HG03196 (cell line): ENCODE data around the gene SLC22A5.
"Not testable (repeated sequence)": the region's sequence is repeated elsewhere in the genome, so short reads cannot be mapped to it uniquely, and the experiment has no call there.

Experiments
- ATAC-seq: cut with Tn5 transposase; IDR thresholded peaks from one replicate; pipeline ENCODE4 v1.9.1; 2021; ENCODE audit not compliant: unreplicated experiment

SLC22A5 gene

GRCh38 chr5:132411304-132412013 is 41.9 kb downstream of the SLC22A5 start:
- peak; percentile 10 for ATAC-seq

GRCh38 chr5:132413567-132413966 is 44.1 kb downstream of the SLC22A5 start:
- ATAC-seq, result no peak

GRCh38 chr5:132414634-132415378 is 45.3 kb downstream of the SLC22A5 start:
- no peak for ATAC-seq

GRCh38 chr5:132415516-132415915 is 46.0 kb downstream of the SLC22A5 start:
- ATAC-seq, result not testable (repeated sequence)

GRCh38 chr5:132416306-132417009 is 46.9 kb downstream of the SLC22A5 start:
- ATAC-seq, result no peak

- ATAC-seq, result no peak
These were observed 47.5 kb downstream of the SLC22A5 start for GRCh38 chr5:132417010-132417439.

GRCh38 chr5:132417461-132417860 is 48.0 kb downstream of the SLC22A5 start:
- ATAC-seq, result no peak

- no peak for ATAC-seq
These were observed 48.5 kb downstream of the SLC22A5 start for GRCh38 chr5:132417889-132418485.

GRCh38 chr5:132418881-132419280 is 49.4 kb downstream of the SLC22A5 start:
- no peak for ATAC-seq

GRCh38 chr5:132419502-132420468 is 50.3 kb downstream of the SLC22A5 start:
- peak; percentile 26 for ATAC-seq

GRCh38 chr5:132420706-132421272 is 51.3 kb downstream of the SLC22A5 start:
- ATAC-seq, result peak; percentile 45

- no peak for ATAC-seq
These were observed 52.0 kb downstream of the SLC22A5 start for GRCh38 chr5:132421462-132421861.

- ATAC-seq, result peak; percentile 27
These were observed 53.4 kb downstream of the SLC22A5 start for GRCh38 chr5:132422720-132423437.

GRCh38 chr5:132423438-132423898 is 54.0 kb downstream of the SLC22A5 start:
- ATAC-seq, result no peak

GRCh38 chr5:132424167-132424880 is 54.8 kb downstream of the SLC22A5 start:
- no peak for ATAC-seq

GRCh38 chr5:132425009-132425937 is 55.8 kb downstream of the SLC22A5 start:
- peak; percentile 30 for ATAC-seq

GRCh38 chr5:132425975-132426524 is 56.5 kb downstream of the SLC22A5 start:
- ATAC-seq, result no peak
